Measurements from ENCODE around the gene ATAD1. TPM values are rescaled to one million over a fixed set of nuclear protein-coding genes. Genes with fewer than 3 reads are reported as not detected.

The ATAD1 gene
- total RNA-seq, 4 donors from 2014 or later: 29.9 to 40.6 (median 31.5) TPM

GRCh38 chr10:87760195-87760905, 57.7 kb downstream of the ATAD1 start:
- 75% methylated on average over 6 of the region's 6 CpGs for WGBS
- TF ChIP-seq EP300 (IDR thresholded peaks at IDR 0.05) (no peak), POLR2AphosphoS5 (IDR thresholded peaks at IDR 0.05) (no peak), CTCF (IDR thresholded peaks at IDR 0.05) (no peak), POLR2A (IDR thresholded peaks at IDR 0.05) (no peak)
- Histone ChIP-seq H3K36me3 (peaks cover 28% of the 10 kb centered on the region), H3K4me3 (no peak overlapping the region), H3K9me3 (no peaks in the 10 kb centered on the region), H3K27me3 (no peaks in the 10 kb centered on the region), H3K27ac (no peak overlapping the region), H3K4me1 (no peaks in the 10 kb centered on the region)
- no peak for DNase-seq (ENCODE audit: low spot score in 2 of 2)

GRCh38 chr10:87759551-87759950, 58.5 kb downstream of the ATAD1 start:
- TF ChIP-seq EP300 (IDR thresholded peaks at IDR 0.05) (no peak), CTCF (IDR thresholded peaks at IDR 0.05) (no peak), POLR2AphosphoS5 (IDR thresholded peaks at IDR 0.05) (no peak), POLR2A (IDR thresholded peaks at IDR 0.05) (no peak)
- DNase-seq (ENCODE audit: low spot score in 2 of 2): no peak
- Histone ChIP-seq H3K27me3 (no peaks in the 10 kb centered on the region), H3K4me1 (no peaks in the 10 kb centered on the region), H3K4me3 (no peak overlapping the region), H3K36me3 (peaks cover 29% of the 10 kb centered on the region), H3K9me3 (no peaks in the 10 kb centered on the region), H3K27ac (no peak overlapping the region)

- H3K27me3 ChIP-seq: no peaks in the 10 kb centered on the region
- H3K9me3 ChIP-seq: no peaks in the 10 kb centered on the region
- no peak overlapping the region for H3K4me3 ChIP-seq
- H3K4me1 ChIP-seq: no peaks in the 10 kb centered on the region
- H3K27ac ChIP-seq: no peak overlapping the region
- peaks cover 33% of the 10 kb centered on the region for H3K36me3 ChIP-seq
- no peak for DNase-seq (ENCODE audit: low spot score in 2 of 2)
- 89% methylated on average over 1 of the region's 1 CpG for WGBS
- TF ChIP-seq EP300 (IDR thresholded peaks at IDR 0.05): no peak
- TF ChIP-seq POLR2A (IDR thresholded peaks at IDR 0.05): no peak
- no peak for TF ChIP-seq CTCF (IDR thresholded peaks at IDR 0.05)
- TF ChIP-seq POLR2AphosphoS5 (IDR thresholded peaks at IDR 0.05): no peak
Measured at GRCh38 chr10:87757685-87758084, 60.3 kb downstream of the ATAD1 start.

GRCh38 chr10:87753995-87754866, 63.8 kb downstream of the ATAD1 start:
- H3K9me3 ChIP-seq: no peaks in the 10 kb centered on the region
- no peak for TF ChIP-seq CTCF (IDR thresholded peaks at IDR 0.05)
- no peak for TF ChIP-seq EP300 (IDR thresholded peaks at IDR 0.05)
- no peak for TF ChIP-seq POLR2AphosphoS5 (IDR thresholded peaks at IDR 0.05)
- no peak for TF ChIP-seq POLR2A (IDR thresholded peaks at IDR 0.05)
- no peak overlapping the region for H3K4me3 ChIP-seq
- no peak overlapping the region for H3K27ac ChIP-seq
- H3K27me3 ChIP-seq: no peaks in the 10 kb centered on the region
- H3K36me3 ChIP-seq: peaks cover 26% of the 10 kb centered on the region
- 94% methylated on average over 8 of the region's 8 CpGs for WGBS
- no peak for DNase-seq (ENCODE audit: low spot score in 2 of 2)
- H3K4me1 ChIP-seq: peaks cover 7% of the 10 kb centered on the region

- peaks cover 7% of the 10 kb centered on the region for H3K4me1 ChIP-seq
- DNase-seq (ENCODE audit: low spot score in 2 of 2): no peak
- TF ChIP-seq EP300 (IDR thresholded peaks at IDR 0.05): no peak
- TF ChIP-seq CTCF (IDR thresholded peaks at IDR 0.05): no peak
- TF ChIP-seq POLR2A (IDR thresholded peaks at IDR 0.05): no peak
- TF ChIP-seq POLR2AphosphoS5 (IDR thresholded peaks at IDR 0.05): no peak
- 42% methylated on average over 2 of the region's 2 CpGs for WGBS
- H3K27ac ChIP-seq: no peak overlapping the region
- no peaks in the 10 kb centered on the region for H3K27me3 ChIP-seq
- H3K36me3 ChIP-seq: peaks cover 21% of the 10 kb centered on the region
- H3K9me3 ChIP-seq: no peaks in the 10 kb centered on the region
- H3K4me3 ChIP-seq: no peak overlapping the region
Measured at GRCh38 chr10:87752566-87752965, 65.5 kb downstream of the ATAD1 start.
